Measurements from ENCODE around the gene GNAZ.

DNA sequence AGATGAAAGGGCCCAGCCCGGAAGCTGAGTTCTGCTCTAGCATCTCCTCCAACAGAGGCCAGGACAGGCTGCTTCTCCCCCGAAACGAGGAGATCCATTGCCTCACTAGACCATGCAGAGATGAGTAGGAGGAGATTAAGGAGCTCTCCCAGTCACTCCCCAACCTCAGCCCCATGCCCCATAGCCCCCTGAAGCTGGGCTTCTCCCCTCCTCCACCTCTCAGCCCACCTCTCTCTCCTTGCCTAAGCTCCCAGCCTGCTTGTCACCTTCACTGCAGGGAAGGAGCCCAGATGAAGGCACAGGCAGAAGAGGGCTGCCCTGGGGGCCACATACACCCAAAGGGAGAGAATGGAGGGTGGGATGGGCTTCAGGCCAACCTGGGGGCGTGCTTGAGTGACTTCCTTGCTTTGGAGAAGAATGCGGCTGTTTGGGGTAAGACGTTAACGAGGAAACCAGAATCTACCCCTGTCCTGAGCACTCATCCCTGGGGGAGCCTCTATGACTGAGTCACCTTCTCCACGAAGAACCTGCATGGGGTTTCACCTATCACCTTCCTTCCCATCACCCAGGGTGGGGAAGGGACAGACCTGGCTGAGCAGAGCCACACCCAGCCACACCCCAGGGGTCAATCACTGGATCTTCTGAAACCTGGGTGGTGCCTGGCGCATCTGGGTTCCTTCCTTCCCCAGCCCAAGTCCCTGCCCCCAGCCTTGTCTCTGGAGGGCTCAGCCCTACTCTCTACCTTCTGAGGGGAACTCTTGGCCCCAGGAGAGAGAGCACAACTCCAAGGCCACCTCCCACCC is 11.6 kb upstream of the GNAZ start:
- TF ChIP-seq POLR2A (IDR thresholded peaks at IDR 0.05; ENCODE audit: low read length) (no peak), RAD21 (conservative IDR thresholded peaks at IDR 0.05 in 1 of 2, IDR thresholded peaks at IDR 0.05 in 1 of 2) (no peak), TP53 (CRISPR knock-in tag; IDR thresholded peaks at IDR 0.05) (no peak), NR3C1 (IDR thresholded peaks at IDR 0.05) (no peak), HDAC2 (IDR thresholded peaks at IDR 0.05) (no peak), CEBPB (IDR thresholded peaks at IDR 0.05) (no peak), MYC (IDR thresholded peaks at IDR 0.05; ENCODE audit: borderline replicate concordance, low read length) (no peak)
- TF ChIP-seq, protein P1, sequence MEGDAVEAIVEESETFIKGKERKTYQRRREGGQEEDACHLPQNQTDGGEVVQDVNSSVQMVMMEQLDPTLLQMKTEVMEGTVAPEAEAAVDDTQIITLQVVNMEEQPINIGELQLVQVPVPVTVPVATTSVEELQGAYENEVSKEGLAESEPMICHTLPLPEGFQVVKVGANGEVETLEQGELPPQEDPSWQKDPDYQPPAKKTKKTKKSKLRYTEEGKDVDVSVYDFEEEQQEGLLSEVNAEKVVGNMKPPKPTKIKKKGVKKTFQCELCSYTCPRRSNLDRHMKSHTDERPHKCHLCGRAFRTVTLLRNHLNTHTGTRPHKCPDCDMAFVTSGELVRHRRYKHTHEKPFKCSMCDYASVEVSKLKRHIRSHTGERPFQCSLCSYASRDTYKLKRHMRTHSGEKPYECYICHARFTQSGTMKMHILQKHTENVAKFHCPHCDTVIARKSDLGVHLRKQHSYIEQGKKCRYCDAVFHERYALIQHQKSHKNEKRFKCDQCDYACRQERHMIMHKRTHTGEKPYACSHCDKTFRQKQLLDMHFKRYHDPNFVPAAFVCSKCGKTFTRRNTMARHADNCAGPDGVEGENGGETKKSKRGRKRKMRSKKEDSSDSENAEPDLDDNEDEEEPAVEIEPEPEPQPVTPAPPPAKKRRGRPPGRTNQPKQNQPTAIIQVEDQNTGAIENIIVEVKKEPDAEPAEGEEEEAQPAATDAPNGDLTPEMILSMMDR (IDR thresholded peaks at IDR 0.05): no peak
- TF ChIP-seq, protein P2, sequence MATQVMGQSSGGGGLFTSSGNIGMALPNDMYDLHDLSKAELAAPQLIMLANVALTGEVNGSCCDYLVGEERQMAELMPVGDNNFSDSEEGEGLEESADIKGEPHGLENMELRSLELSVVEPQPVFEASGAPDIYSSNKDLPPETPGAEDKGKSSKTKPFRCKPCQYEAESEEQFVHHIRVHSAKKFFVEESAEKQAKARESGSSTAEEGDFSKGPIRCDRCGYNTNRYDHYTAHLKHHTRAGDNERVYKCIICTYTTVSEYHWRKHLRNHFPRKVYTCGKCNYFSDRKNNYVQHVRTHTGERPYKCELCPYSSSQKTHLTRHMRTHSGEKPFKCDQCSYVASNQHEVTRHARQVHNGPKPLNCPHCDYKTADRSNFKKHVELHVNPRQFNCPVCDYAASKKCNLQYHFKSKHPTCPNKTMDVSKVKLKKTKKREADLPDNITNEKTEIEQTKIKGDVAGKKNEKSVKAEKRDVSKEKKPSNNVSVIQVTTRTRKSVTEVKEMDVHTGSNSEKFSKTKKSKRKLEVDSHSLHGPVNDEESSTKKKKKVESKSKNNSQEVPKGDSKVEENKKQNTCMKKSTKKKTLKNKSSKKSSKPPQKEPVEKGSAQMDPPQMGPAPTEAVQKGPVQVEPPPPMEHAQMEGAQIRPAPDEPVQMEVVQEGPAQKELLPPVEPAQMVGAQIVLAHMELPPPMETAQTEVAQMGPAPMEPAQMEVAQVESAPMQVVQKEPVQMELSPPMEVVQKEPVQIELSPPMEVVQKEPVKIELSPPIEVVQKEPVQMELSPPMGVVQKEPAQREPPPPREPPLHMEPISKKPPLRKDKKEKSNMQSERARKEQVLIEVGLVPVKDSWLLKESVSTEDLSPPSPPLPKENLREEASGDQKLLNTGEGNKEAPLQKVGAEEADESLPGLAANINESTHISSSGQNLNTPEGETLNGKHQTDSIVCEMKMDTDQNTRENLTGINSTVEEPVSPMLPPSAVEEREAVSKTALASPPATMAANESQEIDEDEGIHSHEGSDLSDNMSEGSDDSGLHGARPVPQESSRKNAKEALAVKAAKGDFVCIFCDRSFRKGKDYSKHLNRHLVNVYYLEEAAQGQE (IDR thresholded peaks at IDR 0.05): no peak

Measured in A549 (cell line).